Neural crest cell (in vitro differentiated cells): ENCODE results near the gene NLGN1. TPM values are rescaled to one million over a fixed set of nuclear protein-coding genes. Genes with fewer than 3 reads are reported as not detected.

Experiments used
- DNase-seq: peaks from one replicate; pipeline ENCODE4 v3.0.0; 2021; ENCODE audit warnings: low read depth, mixed read lengths, low spot score
- H3K27ac Mint-ChIP-seq: one replicate; pipeline ENCODE4 v1.8.0; 2021; ENCODE audit warnings: mild to moderate bottlenecking, mixed read lengths; ENCODE audit not compliant: unreplicated experiment
- H3K27me3 Mint-ChIP-seq: 2 replicates; pipeline ENCODE4 v1.8.0; 2021; ENCODE audit warnings: low read depth, mild to moderate bottlenecking, mixed read lengths
- H3K36me3 Mint-ChIP-seq: 2 replicates; pipeline ENCODE4 v1.8.0; 2021; ENCODE audit warnings: low read depth, mild to moderate bottlenecking, mixed read lengths
- H3K4me1 Mint-ChIP-seq: 2 replicates; pipeline ENCODE4 v1.8.0; 2021; ENCODE audit warnings: mixed read lengths
- H3K4me3 Mint-ChIP-seq: one replicate; pipeline ENCODE4 v1.8.0; 2021; ENCODE audit warnings: mild to moderate bottlenecking, mixed read lengths
- H3K9me3 Mint-ChIP-seq: 2 replicates; pipeline ENCODE4 v1.8.0; 2021; ENCODE audit warnings: mixed read lengths
- CTCF ChIP-seq: fragments of 200-600 bp; sonication (generic); conservative IDR thresholded peaks from 2 replicates; pipeline ENCODE4 v1.5.0; 2021; ENCODE audit warnings: antibody characterized with exemption, mild to moderate bottlenecking
- total RNA-seq: library from RNA; stranded (reverse); gene quantifications from 2 replicates; pipeline ENCODE4 v1.2.1, GENCODE V29; 2021

NLGN1 gene
- total RNA-seq, 1 donor from 2014 or later = 20.0 TPM

- Mint-ChIP-seq H3K27ac (peak overlapping the region; percentile 76), H3K4me3 (peak overlapping the region; percentile 96), H3K27me3 (peaks cover 12% of the 10 kb centered on the region), H3K4me1 (peaks cover 39% of the 10 kb centered on the region), H3K9me3 (no peaks in the 10 kb centered on the region), H3K36me3 (no peaks in the 10 kb centered on the region)
- DNase-seq = no peak
- TF ChIP-seq CTCF = no peak
These were observed 2.5 kb upstream of the NLGN1 start for GRCh38 chr3:173395073-173395411.

GRCh38 chr3:173395412-173396181 is 1.9 kb upstream of the NLGN1 start:
- peak overlapping the region; percentile 96 for H3K4me3 Mint-ChIP-seq
- H3K9me3 Mint-ChIP-seq = no peaks in the 10 kb centered on the region
- TF ChIP-seq CTCF = no peak
- peaks cover 12% of the 10 kb centered on the region for H3K27me3 Mint-ChIP-seq
- DNase-seq = peak; percentile 73
- peak overlapping the region; percentile 76 for H3K27ac Mint-ChIP-seq
- H3K4me1 Mint-ChIP-seq = peaks cover 45% of the 10 kb centered on the region
- H3K36me3 Mint-ChIP-seq = no peaks in the 10 kb centered on the region

GRCh38 chr3:173396191-173397041 is 1.1 kb upstream of the NLGN1 start:
- no peak for TF ChIP-seq CTCF
- no peaks in the 10 kb centered on the region for H3K36me3 Mint-ChIP-seq
- H3K27ac Mint-ChIP-seq = no peak overlapping the region
- peaks cover 52% of the 10 kb centered on the region for H3K4me1 Mint-ChIP-seq
- H3K4me3 Mint-ChIP-seq = peak overlapping the region; percentile 96
- H3K27me3 Mint-ChIP-seq = peaks cover 9% of the 10 kb centered on the region
- DNase-seq = peak; percentile 3
- H3K9me3 Mint-ChIP-seq = no peaks in the 10 kb centered on the region

GRCh38 chr3:173398111-173398479 is 551 bp downstream of the NLGN1 start:
- DNase-seq = no peak
- Mint-ChIP-seq H3K27me3 (peaks cover 9% of the 10 kb centered on the region), H3K36me3 (no peaks in the 10 kb centered on the region), H3K27ac (peak overlapping the region; percentile 88), H3K4me3 (peak overlapping the region; percentile 96), H3K4me1 (peaks cover 59% of the 10 kb centered on the region), H3K9me3 (no peaks in the 10 kb centered on the region)
- TF ChIP-seq CTCF = no peak

- Mint-ChIP-seq H3K36me3 (no peaks in the 10 kb centered on the region), H3K9me3 (no peaks in the 10 kb centered on the region), H3K4me3 (peak overlapping the region; percentile 96), H3K27me3 (peaks cover 9% of the 10 kb centered on the region), H3K4me1 (peaks cover 65% of the 10 kb centered on the region), H3K27ac (no peak overlapping the region)
- TF ChIP-seq CTCF = no peak
- DNase-seq = no peak
These were observed 1.5 kb downstream of the NLGN1 start for GRCh38 chr3:173399044-173399443.
